GM12878 (cell line): ENCODE measurements around the gene IGHMBP2. TPM values are rescaled to one million over a fixed set of nuclear protein-coding genes. Genes with fewer than 3 reads are reported as not detected.
A peak's percentile ranks its signal among the peaks of the same experiment; 100 is the strongest.

Experiments
- ATAC-seq: fragments of 200-7000 bp; cut with Tn5 transposase; 3 replicates; pipeline ENCODE4 v1.9.1; 2020; ENCODE audit warnings: mild to moderate bottlenecking, moderate library complexity
- BruUV-seq: library from RNA; stranded (reverse); fragments of 400-500 nt; replicated peaks from 2 replicates; lab custom pipeline; 2021; lab: Mats Ljungman, UMichigan
- CTCF ChIA-PET: fragments of 300-600 bp; sonication (Branson Sonifier 250); formaldehyde crosslinking; extraction: SDS; loops from one replicate; lab custom pipeline; 2021; ENCODE audit warnings: inconsistent platforms; lab: Yijun Ruan, JAX
- POLR2A ChIA-PET: fragments of 350-600 bp; formaldehyde crosslinking; extraction: SDS; loops from one replicate; lab custom pipeline; 2021; ENCODE audit warnings: inconsistent platforms; lab: Charles Lee
- RAD21 ChIA-PET: fragments of 300-600 bp; sonication (Branson Sonifier 250); formaldehyde crosslinking; loops from one replicate; lab custom pipeline; 2023; ENCODE audit warnings: antibody characterized with exemption; ENCODE audit not compliant: unreplicated experiment; lab: Charles Lee
- SMC1A ChIA-PET: fragments of 300-600 bp; sonication (Branson Sonifier 250); formaldehyde crosslinking; loops from one replicate; lab custom pipeline; 2023; ENCODE audit not compliant: unreplicated experiment, uncharacterized antibody; lab: Charles Lee
- DNase-seq: peaks from one replicate; pipeline ENCODE4 v3.0.0-alpha.2; 2011; ENCODE audit warnings: low read depth, low spot score
- FAIRE-seq: peaks from 3 replicates; lab custom pipeline; 2011; peaks lifted over from hg19 to GRCh38; lab: Jason Lieb, UNC
- H2AFZ ChIP-seq: 2 replicates; pipeline ENCODE4 v1.6.0; 2011; ENCODE audit warnings: low read depth, low read length, control low read depth; ENCODE audit not compliant: control insufficient read depth
- H3K27ac ChIP-seq: 2 replicates; pipeline ENCODE4 v1.5.1; 2011; ENCODE audit warnings: control low read depth; ENCODE audit not compliant: control insufficient read depth, insufficient read depth
- H3K27me3 ChIP-seq, 2 experiments: replicated peaks in 1 of 2; 2 replicates each; pipeline versions ENCODE4 v1.6.0 to v1.6.1; 2011; ENCODE audit warnings: low read length in 1 of 2; ENCODE audit not compliant: control insufficient read depth in 2 of 2, insufficient read depth in 2 of 2
- H3K36me3 ChIP-seq, 2 experiments: 2 replicates each; pipeline ENCODE4 v1.5.1; 2011; ENCODE audit warnings: low read length in 1 of 2; ENCODE audit not compliant: control insufficient read depth in 2 of 2, insufficient read depth in 2 of 2
- H3K4me1 ChIP-seq: 2 replicates; pipeline ENCODE4 v1.6.1; 2011; ENCODE audit warnings: mild to moderate bottlenecking, low read length, moderate library complexity, mixed read lengths; ENCODE audit not compliant: control insufficient read depth, insufficient read depth
- H3K4me2 ChIP-seq: 2 replicates; pipeline ENCODE4 v1.6.0; 2011; ENCODE audit warnings: control low read depth; ENCODE audit not compliant: control insufficient read depth, insufficient read depth
- H3K4me3 ChIP-seq: fragments of 200-600 bp; sonication (generic); 2 replicates; pipeline ENCODE4 v1.5.1; 2016
- H3K79me2 ChIP-seq: 2 replicates; pipeline ENCODE4 v1.6.0; 2011; ENCODE audit warnings: low read length; ENCODE audit not compliant: control insufficient read depth, insufficient read depth
- H3K9ac ChIP-seq: 2 replicates; pipeline ENCODE4 v1.8.0; 2011; ENCODE audit warnings: low read length, control low read depth, mixed read lengths; ENCODE audit not compliant: control insufficient read depth, insufficient read depth
- H3K9me3 ChIP-seq: replicated peaks from 3 replicates; pipeline ENCODE4 v1.5.1; 2011; ENCODE audit warnings: mild to moderate bottlenecking, low read length; ENCODE audit not compliant: control insufficient read depth, insufficient read depth
- H4K20me1 ChIP-seq: 2 replicates; pipeline ENCODE4 v1.6.0; 2011; ENCODE audit not compliant: control insufficient read depth, insufficient read depth
- EP300 ChIP-seq, 2 experiments: fragments of 150-350 bp in 1 of 2; IDR thresholded peaks; 2 replicates each; pipeline ENCODE4 v1.6.1; 2011 to 2012; ENCODE audit warnings: low read depth in 2 of 2, low read length in 2 of 2, borderline replicate concordance in 1 of 2, improper control_type of control experiment in 1 of 2, inconsistent platforms in 1 of 2; ENCODE audit not compliant: control insufficient read depth in 1 of 2
- IRF5 ChIP-seq: fragments of 450-650 bp; IDR thresholded peaks from 2 replicates; pipeline ENCODE4 v1.6.1; 2017; ENCODE audit warnings: borderline replicate concordance
- POLR2A ChIP-seq: IDR thresholded peaks from 2 replicates; pipeline ENCODE4 v1.6.1; 2011; ENCODE audit warnings: low read depth, mild to moderate bottlenecking, low read length
- POLR2AphosphoS5 ChIP-seq: IDR thresholded peaks from 2 replicates; pipeline ENCODE4 v1.6.1; 2011; ENCODE audit warnings: mild to moderate bottlenecking, low read length, inconsistent platforms
- SIN3A ChIP-seq: IDR thresholded peaks from 2 replicates; pipeline ENCODE4 v1.6.1; 2012; ENCODE audit warnings: low read depth, low read length, improper control_type of control experiment
- SUPT20H ChIP-seq: IDR thresholded peaks from 2 replicates; pipeline ENCODE4 v1.6.1; 2011; ENCODE audit warnings: low read depth, mild to moderate bottlenecking, low read length, moderate library complexity, borderline replicate concordance; ENCODE audit not compliant: control insufficient read depth
- ZNF207 ChIP-seq: fragments of 450-650 bp; IDR thresholded peaks from 2 replicates; pipeline ENCODE4 v1.6.1; 2014; ENCODE audit warnings: antibody characterized with exemption, mild to moderate bottlenecking, borderline replicate concordance
- WGBS: methylation state at CpG from one replicate; pipeline ENCODE4 v1.1.6; 2016; ENCODE audit warnings: low lambda C conversion rate; ENCODE audit not compliant: insufficient replicate concordance, insufficient coverage; ENCODE audit errors: missing lambda C conversion rate; 5-methylcytosine and 5-hydroxymethylcytosine counted together
- in situ Hi-C: fragments of 300-500 bp; cut with MboI; formaldehyde crosslinking; loops from 9 replicates; pipeline ENCODE4 v1.14.3; 2018; ENCODE audit warnings: mixed read lengths
- intact Hi-C: fragments of 100-400 bp; cut with micrococcal nuclease; formaldehyde crosslinking; loops from one replicate; pipeline ENCODE4 v1.14.2; 2022; ENCODE audit not compliant: unreplicated experiment
- polyA plus RNA-seq, 11 experiments: library from polyadenylated mRNA; depleted of rRNA in 4 of 11; unstranded in 6 of 11; stranded (reverse) in 5 of 11; fragments of >200 nt; fragmentation: Nextera tagmentation in 4 of 11; fragmentation: Illumina TruSeq in 1 of 11; extraction: Ambion mirVana in 4 of 11; extraction: Trizol in 1 of 11; gene quantifications; 1 replicate in 1 of 11; 2 replicates in 10 of 11; pipeline versions ENCODE4 v1.2.1 to v1.2.3, GENCODE V29; 2011 to 2016; ENCODE audit warnings: inconsistent platforms in 2 of 11, missing spikeins in 2 of 11, low read depth in 1 of 11
- total RNA-seq, 4 experiments: library from RNA; depleted of rRNA in 3 of 4; stranded (reverse); fragments of >200 nt in 3 of 4; fragmentation: Illumina TruSeq in 1 of 4; extraction: Trizol in 1 of 4; gene quantifications; 2 replicates each; pipeline versions ENCODE4 v1.2.1 to v1.2.3, GENCODE V29; 2013 to 2021

The IGHMBP2 gene
- total and polyA plus RNA-seq, 10 of the 15 experiments (the other 5 are each of a cell fraction or from before 2014, with no cell fraction given), result 1.4 to 20.1 (median 11.2) TPM

GRCh38 chr11:68890490-68891231 lies 13.0 kb upstream of the IGHMBP2 start:
- DNase-seq (no peak), FAIRE-seq (no peak), ATAC-seq (no peak)
- H3K9ac ChIP-seq, result no peak overlapping the region
- no peak overlapping the region for H3K4me3 ChIP-seq
- in situ Hi-C loops (no loop called here), intact Hi-C loops (no loop called here)
- 90% methylated on average over 15 of the region's 17 CpGs for WGBS
- no peaks in the 10 kb centered on the region for H4K20me1 ChIP-seq
- H2AFZ ChIP-seq, result no peak overlapping the region
- POLR2A ChIA-PET, result no interaction called here
- H3K4me1 ChIP-seq, result no peaks in the 10 kb centered on the region
- peaks cover 5 to 23% of the 10 kb centered on the region in 2 experiments; a peak in 3 of 4 replicates for H3K36me3 ChIP-seq
- CTCF ChIA-PET, result interaction anchor here (0.9 kb wide), 1 partner anchor 13 kb away, joined by 3 read pairs; the partner anchor contains the start of genes IGHMBP2 and MRPL21
- H3K27me3 ChIP-seq, result no peaks in the 10 kb centered on the region
- H3K79me2 ChIP-seq, result no peaks in the 10 kb centered on the region
- SMC1A ChIA-PET, result no interaction called here
- H3K9me3 ChIP-seq, result no peaks in the 10 kb centered on the region
- TF ChIP-seq POLR2AphosphoS5, result 0 out of 2 replicates have a peak, but pooled peaks have one; percentile 16
- TF ChIP-seq POLR2A, result peak; percentile 53
- TF ChIP-seq SIN3A, result no peak
- H3K4me2 ChIP-seq, result no peak overlapping the region
- H3K27ac ChIP-seq, result no peak overlapping the region
- RAD21 ChIA-PET, result no interaction called here
- BruUV-seq, result no TSS peak

- DNase-seq, result no peak
- no peaks in the 10 kb centered on the region for H3K4me1 ChIP-seq
- in situ Hi-C loops, result no loop called here
- no TSS peak for BruUV-seq
- intact Hi-C loops, result no loop called here
- ChIA-PET POLR2A (no interaction called here), RAD21 (no interaction called here), SMC1A (no interaction called here), CTCF (no interaction called here)
- no peak overlapping the region for H3K4me3 ChIP-seq
- no peak overlapping the region for H3K4me2 ChIP-seq
- H3K9ac ChIP-seq, result no peak overlapping the region
- TF ChIP-seq SUPT20H (no peak), EP300 (IDR thresholded peaks at IDR 0.05; ENCODE audit: borderline replicate concordance in 1 of 2, control insufficient read depth in 1 of 2, low read depth in 2 of 2, low read length in 2 of 2) (no peak), POLR2A (peak; percentile 47; the same call in 1 of the 2 replicates), IRF5 (no peak), ZNF207 (no peak)
- no peak overlapping the region for H3K27ac ChIP-seq
- peaks cover 7 to 29% of the 10 kb centered on the region in 2 experiments; a peak in 3 of 4 replicates for H3K36me3 ChIP-seq
- H3K79me2 ChIP-seq, result no peaks in the 10 kb centered on the region
- no peaks in the 10 kb centered on the region for H3K27me3 ChIP-seq
- H2AFZ ChIP-seq, result no peak overlapping the region
- no peaks in the 10 kb centered on the region for H3K9me3 ChIP-seq
- H4K20me1 ChIP-seq, result no peaks in the 10 kb centered on the region
- no peak for ATAC-seq
- FAIRE-seq, result no peak
- WGBS, result 95% methylated on average over 17 of the region's 17 CpGs
Observed at GRCh38 chr11:68891351-68891948, 12.2 kb upstream of the IGHMBP2 start.
